H1 (cell line): Measurements from ENCODE around the gene FCRL2. TPM values are rescaled to one million over a fixed set of nuclear protein-coding genes. Genes with fewer than 3 reads are reported as not detected.

Experiments
- CTCF ChIA-PET: fragments of 300-600 bp; sonication (Branson Sonifier 250); formaldehyde crosslinking; loops from one replicate; lab custom pipeline; 2021; ENCODE audit not compliant: partially characterized antibody; lab: Charles Lee
- POLR2A ChIA-PET: fragments of 300-600 bp; sonication (Branson Sonifier 250); formaldehyde crosslinking; loops from one replicate; lab custom pipeline; 2021; ENCODE audit warnings: inconsistent platforms; ENCODE audit not compliant: partially characterized antibody; lab: Charles Lee
- DNase-seq, 2 experiments: peaks; one replicate each; pipeline versions ENCODE4 v3.0.0 to v3.0.0-alpha.2; 2010 to 2022; ENCODE audit warnings: low spot score in 2 of 2, low read depth in 1 of 2, mixed read lengths in 1 of 2
- FAIRE-seq: peaks from 2 replicates; lab custom pipeline; 2011; peaks lifted over from hg19 to GRCh38; lab: Jason Lieb, UNC
- H2AFZ ChIP-seq: 2 replicates; pipeline ENCODE4 v1.8.1; 2012; ENCODE audit warnings: low read length, inconsistent platforms
- H2AK5ac ChIP-seq: 2 replicates; pipeline ENCODE4 v1.6.1; 2013; ENCODE audit warnings: low read depth, low read length
- H2BK120ac ChIP-seq: replicated peaks from 2 replicates; pipeline ENCODE3; 2013; ENCODE audit warnings: low read depth, low read length, inconsistent platforms
- H2BK12ac ChIP-seq: 2 replicates; pipeline ENCODE4 v1.6.1; 2013; ENCODE audit warnings: low read depth, low read length
- H2BK15ac ChIP-seq: 2 replicates; pipeline ENCODE4 v1.6.1; 2013; ENCODE audit warnings: low read length
- H2BK20ac ChIP-seq: 2 replicates; pipeline ENCODE4 v1.6.1; 2013; ENCODE audit warnings: low read length
- H2BK5ac ChIP-seq: 2 replicates; pipeline ENCODE4 v1.6.1; 2013; ENCODE audit warnings: low read depth, low read length
- H3K14ac ChIP-seq: 2 replicates; pipeline ENCODE4 v1.6.1; 2013; ENCODE audit warnings: inconsistent platforms; ENCODE audit not compliant: insufficient read length
- H3K18ac ChIP-seq: 2 replicates; pipeline ENCODE4 v1.6.1; 2013; ENCODE audit warnings: low read length; ENCODE audit errors: extremely low read depth
- H3K23ac ChIP-seq: 2 replicates; pipeline ENCODE4 v1.6.1; 2013; ENCODE audit warnings: inconsistent platforms; ENCODE audit not compliant: insufficient read length
- H3K23me2 ChIP-seq: 2 replicates; pipeline ENCODE4 v1.6.1; 2013; ENCODE audit warnings: low read depth, low read length
- H3K27ac ChIP-seq: 2 replicates; pipeline ENCODE4 v1.6.1; 2011; ENCODE audit warnings: low read depth, low read length, inconsistent platforms
- H3K27me3 ChIP-seq, 4 experiments: replicated peaks in 1 of 4; 1 replicate in 1 of 4; 2 replicates in 3 of 4; pipeline versions ENCODE4 v1.6.1 to v1.8.1; 2011 to 2013; ENCODE audit warnings: low read length in 3 of 4, mild to moderate bottlenecking in 3 of 4, inconsistent platforms in 2 of 4, mixed read lengths in 2 of 4, moderate library complexity in 1 of 4; ENCODE audit not compliant: control insufficient read depth in 3 of 4, insufficient read depth in 3 of 4; ENCODE audit errors: extremely low read depth in 1 of 4
- H3K36me3 ChIP-seq, 4 experiments: 2 replicates each; pipeline versions ENCODE4 v1.6.1 to v1.8.1; 2011 to 2013; ENCODE audit warnings: mild to moderate bottlenecking in 4 of 4, low read length in 3 of 4, moderate library complexity in 2 of 4, control low read depth in 1 of 4, inconsistent platforms in 1 of 4; ENCODE audit not compliant: insufficient read depth in 4 of 4, control insufficient read depth in 2 of 4
- H3K4ac ChIP-seq: replicated peaks from 2 replicates; pipeline ENCODE3; 2013; ENCODE audit warnings: low read length, low read depth, mixed read lengths, inconsistent platforms; ENCODE audit not compliant: insufficient read length
- H3K4me1 ChIP-seq, 4 experiments: replicated peaks in 1 of 4; 1 replicate in 1 of 4; 2 replicates in 3 of 4; pipeline versions ENCODE4 v1.6.1 to v1.8.1; 2011 to 2013; ENCODE audit warnings: low read length in 3 of 4, inconsistent platforms in 2 of 4, mixed read lengths in 1 of 4; ENCODE audit not compliant: insufficient read depth in 4 of 4, control insufficient read depth in 3 of 4
- H3K4me2 ChIP-seq, 2 experiments: 2 replicates each; pipeline versions ENCODE4 v1.6.1 to v1.8.1; 2011 to 2013; ENCODE audit warnings: low read depth in 2 of 2, low read length in 2 of 2, control low read depth in 1 of 2, inconsistent platforms in 1 of 2, mild to moderate bottlenecking in 1 of 2; ENCODE audit not compliant: insufficient read depth in 1 of 2
- H3K4me3 ChIP-seq, 4 experiments: fragments of 200-600, 300-600 bp in 1 of 4; sonication (generic), shearing (Covaris generic), sonication (Bioruptor Twin) in 1 of 4; 2 replicates each; pipeline versions ENCODE4 v1.5.1 to v1.8.1; 2011 to 2016; ENCODE audit warnings: low read length in 4 of 4, low read depth in 3 of 4, control low read depth in 2 of 4, inconsistent platforms in 2 of 4, mild to moderate bottlenecking in 2 of 4, mixed read lengths in 1 of 4, moderate library complexity in 1 of 4; ENCODE audit not compliant: insufficient read depth in 2 of 4; ENCODE audit errors: extremely low read depth in 1 of 4
- H3K56ac ChIP-seq: replicated peaks from 2 replicates; pipeline ENCODE3; 2013; ENCODE audit warnings: low read depth, mild to moderate bottlenecking, mixed read lengths, low read length, inconsistent platforms; ENCODE audit not compliant: insufficient read length
- H3K79me1 ChIP-seq: 2 replicates; pipeline ENCODE4 v1.6.1; 2013; ENCODE audit warnings: low read depth, low read length, control low read depth
- H3K79me2 ChIP-seq, 2 experiments: 2 replicates each; pipeline versions ENCODE4 v1.6.1 to v1.8.1; 2012 to 2013; ENCODE audit warnings: low read length in 2 of 2, mild to moderate bottlenecking in 2 of 2, inconsistent platforms in 1 of 2; ENCODE audit not compliant: insufficient read depth in 2 of 2, control insufficient read depth in 1 of 2
- H3K9ac ChIP-seq, 4 experiments: replicated peaks in 1 of 4; 1 replicate in 1 of 4; 2 replicates in 3 of 4; pipeline versions ENCODE4 v1.6.1 to v1.8.1; 2011 to 2013; ENCODE audit warnings: low read depth in 3 of 4, low read length in 3 of 4, control low read depth in 2 of 4, mild to moderate bottlenecking in 2 of 4, moderate library complexity in 2 of 4, inconsistent platforms in 1 of 4; ENCODE audit errors: extremely low read depth in 1 of 4
- H3K9me3 ChIP-seq, 2 experiments: 2 replicates each; pipeline versions ENCODE4 v1.6.1 to v1.8.1; 2012 to 2013; ENCODE audit warnings: mild to moderate bottlenecking in 2 of 2, moderate library complexity in 2 of 2, control low read depth in 1 of 2, inconsistent platforms in 1 of 2, low read depth in 1 of 2, low read length in 1 of 2, mixed read lengths in 1 of 2; ENCODE audit not compliant: insufficient read depth in 2 of 2
- H4K20me1 ChIP-seq, 2 experiments: replicated peaks in 1 of 2; 2 replicates each; pipeline versions ENCODE3 to v1.8.1; 2011 to 2013; ENCODE audit warnings: inconsistent platforms in 2 of 2, low read length in 2 of 2, mild to moderate bottlenecking in 1 of 2; ENCODE audit not compliant: insufficient read depth in 2 of 2, control insufficient read depth in 1 of 2
- H4K5ac ChIP-seq: 2 replicates; pipeline ENCODE4 v1.6.1; 2013; ENCODE audit warnings: low read length, low read depth, mixed read lengths, inconsistent platforms; ENCODE audit not compliant: insufficient read length
- H4K8ac ChIP-seq: 2 replicates; pipeline ENCODE4 v1.8.0; 2013; ENCODE audit warnings: mild to moderate bottlenecking, moderate library complexity, low read length, inconsistent platforms; ENCODE audit not compliant: insufficient read depth; ENCODE audit errors: extremely low read depth
- H4K91ac ChIP-seq: replicated peaks from 2 replicates; pipeline ENCODE3; 2013; ENCODE audit warnings: low read length, mixed read lengths, inconsistent platforms; ENCODE audit not compliant: insufficient read length
- ASH2L ChIP-seq: fragments of 200-600, 300-600 bp; sonication (generic); IDR thresholded peaks from one replicate; pipeline ENCODE4 v1.7.1; 2017; ENCODE audit warnings: low read length
- CBX5 ChIP-seq: fragments of 300-800, 300-1000 bp; sonication (generic); IDR thresholded peaks from 2 replicates; pipeline ENCODE4 v1.7.1; 2016; ENCODE audit warnings: antibody characterized with exemption, low read length, low read depth
- GABPA ChIP-seq: IDR thresholded peaks from 2 replicates; pipeline ENCODE4 v1.6.1; 2011; ENCODE audit warnings: mild to moderate bottlenecking, low read length, moderate library complexity, borderline replicate concordance; ENCODE audit not compliant: insufficient read depth
- POLR2A ChIP-seq, 2 experiments: IDR thresholded peaks; 1 replicate in 1 of 2; 2 replicates in 1 of 2; pipeline ENCODE4 v1.6.1; 2011; ENCODE audit warnings: low read depth in 2 of 2, low read length in 2 of 2, mild to moderate bottlenecking in 2 of 2; ENCODE audit errors: control extremely low read depth in 1 of 2
- SIX5 ChIP-seq: IDR thresholded peaks from 2 replicates; pipeline ENCODE4 v1.6.1; 2011; ENCODE audit warnings: mild to moderate bottlenecking, low read depth, low read length
- TBP ChIP-seq: IDR thresholded peaks from 2 replicates; pipeline ENCODE4 v1.6.1; 2011; ENCODE audit warnings: low read depth, low read length, improper control_type of control experiment
- TCF12 ChIP-seq: IDR thresholded peaks from 2 replicates; pipeline ENCODE4 v1.6.1; 2011; ENCODE audit warnings: low read depth, mild to moderate bottlenecking, low read length
- ZNF274 ChIP-seq: IDR thresholded peaks from 2 replicates; pipeline ENCODE4 v1.7.0; 2012; ENCODE audit warnings: low read length, borderline replicate concordance; ENCODE audit errors: extremely low read depth
- WGBS, 2 experiments: shearing (Covaris generic) in 1 of 2; methylation state at CpG; one replicate each; pipeline versions ENCODE4 v1.1.6 to v1.1.7; 2013 to 2015; ENCODE audit warnings: low lambda C conversion rate in 2 of 2, mixed read lengths in 2 of 2, inconsistent platforms in 1 of 2, low coverage in 1 of 2, missing lambda C conversion rate in 1 of 2; ENCODE audit not compliant: insufficient replicate concordance in 2 of 2, insufficient coverage in 1 of 2, insufficient read length in 1 of 2; ENCODE audit errors: extremely low coverage in 1 of 2, missing lambda C conversion rate in 1 of 2; 5-methylcytosine and 5-hydroxymethylcytosine counted together
- polyA plus RNA-seq, 7 experiments: library from polyadenylated mRNA; depleted of rRNA in 3 of 7; stranded (reverse) in 5 of 7; unstranded in 2 of 7; fragments of >200 nt in 5 of 7; fragments of 200-250 nt in 2 of 7; gene quantifications; 1 replicate in 5 of 7; 2 replicates in 1 of 7; 4 replicates in 1 of 7; pipeline versions ENCODE4 v1.2.1 to v1.2.3, GENCODE V29; 2011 to 2013; ENCODE audit warnings: missing spikeins in 2 of 7, mixed read lengths in 2 of 7
- total RNA-seq: library from RNA; stranded (reverse); fragmentation: NEBNext Ultra II Directional; extraction: Animal tissue kit (Norgen Biotek cat#: 25700); gene quantifications from 2 replicates; pipeline ENCODE4 v1.2.1, GENCODE V29; 2021

Gene FCRL2
- total and polyA plus RNA-seq, 2 of the 8 experiments (the other 6 are each of a cell fraction or from before 2014, with no cell fraction given) = not detected

GRCh38 chr1:157753611-157754010 is 23.3 kb downstream of the FCRL2 start:
- no peaks in the 10 kb centered on the region for H3K27me3 ChIP-seq
- H4K8ac ChIP-seq = no peak overlapping the region
- H3K4me3 ChIP-seq = no peak overlapping the region
- no peak overlapping the region for H3K4me2 ChIP-seq
- H2AK5ac ChIP-seq = no peak overlapping the region
- 0 out of 2 replicates have a peak overlapping the region, but pooled peaks have one; percentile 89 for H2AFZ ChIP-seq
- no peak overlapping the region for H3K56ac ChIP-seq
- no peak overlapping the region for H2BK5ac ChIP-seq
- no peaks in the 10 kb centered on the region for H3K23me2 ChIP-seq
- DNase-seq = no peak
- no peak for FAIRE-seq
- no peaks in the 10 kb centered on the region for H3K36me3 ChIP-seq
- no peak overlapping the region for H3K27ac ChIP-seq
- H3K23ac ChIP-seq = no peak overlapping the region
- WGBS, 2 experiments = 78% methylated on average over 1 of the region's 1 CpG; no CpG with 5 or more reads in 1 of the 2 experiments
- no peaks in the 10 kb centered on the region for H3K79me2 ChIP-seq
- H3K18ac ChIP-seq = no peak overlapping the region
- ChIA-PET POLR2A (interaction anchor here (0.6 kb wide), 1 partner anchor 51 kb away, joined by 3 read pairs; no protein-coding TSS in a partner anchor), CTCF (interaction anchor here (1.1 to 2.7 kb wide), 5 partner anchors 14 to 368 kb away, joined by 3 to 13 read pairs (median 3); no protein-coding TSS in a partner anchor)
- H3K4ac ChIP-seq = no peak overlapping the region
- H3K79me1 ChIP-seq = no peaks in the 10 kb centered on the region
- H4K91ac ChIP-seq = no peak overlapping the region
- no peak overlapping the region for H2BK15ac ChIP-seq
- H3K9ac ChIP-seq = no peak overlapping the region
- H3K14ac ChIP-seq = no peak overlapping the region
- H4K20me1 ChIP-seq = no peaks in the 10 kb centered on the region
- no peak overlapping the region for H4K5ac ChIP-seq
- H3K9me3 ChIP-seq = no peaks in the 10 kb centered on the region
- H2BK12ac ChIP-seq = no peak overlapping the region
- peaks cover 0 to 5% (median 4%) of the 10 kb centered on the region in 4 experiments; a peak in 3 of 7 replicates for H3K4me1 ChIP-seq
- no peak overlapping the region for H2BK20ac ChIP-seq
- no peak overlapping the region for H2BK120ac ChIP-seq
- TF ChIP-seq TCF12 (no peak), SIX5 (no peak), GABPA (no peak), POLR2A (IDR thresholded peaks at IDR 0.05; ENCODE audit: control extremely low read depth in 1 of 2, low read depth in 2 of 2, low read length in 2 of 2) (no peak), CBX5 (no peak), TBP (no peak), ASH2L (no peak), ZNF274 (no peak)
